NCI-H2171 (cell line): ENCODE data around the gene DLG2.
"Not testable (repeated sequence)": the region's sequence is repeated elsewhere in the genome, so short reads cannot be mapped to it uniquely, and the experiment has no call there.

Experiments used
- DNase-seq: peaks from one replicate; lab custom pipeline; 2025; lab: John Stamatoyannopoulos, UW

The DLG2 gene

GRCh38 chr11:84836371-84836770 is 790.8 kb downstream of the DLG2 start:
- DNase-seq: no peak

GRCh38 chr11:84833488-84834088 is 793.6 kb downstream of the DLG2 start:
- DNase-seq: no peak

GRCh38 chr11:84830372-84830771 is 796.8 kb downstream of the DLG2 start:
- no peak for DNase-seq

GRCh38 chr11:84829162-84829561 is 798.0 kb downstream of the DLG2 start:
- no peak for DNase-seq

GRCh38 chr11:84828616-84829015 is 798.5 kb downstream of the DLG2 start:
- DNase-seq: no peak

- DNase-seq: no peak
These were observed 802.0 kb downstream of the DLG2 start for GRCh38 chr11:84825106-84825660.

- DNase-seq: no peak
These were observed 802.5 kb downstream of the DLG2 start for GRCh38 chr11:84824624-84825023.

GRCh38 chr11:84819537-84819936 is 807.6 kb downstream of the DLG2 start:
- no peak for DNase-seq

- DNase-seq: no peak
These were observed 808.0 kb downstream of the DLG2 start for GRCh38 chr11:84819128-84819527.

- DNase-seq: no peak
These were observed 809.1 kb downstream of the DLG2 start for GRCh38 chr11:84817998-84818397.

- DNase-seq: no peak
These were observed 814.6 kb downstream of the DLG2 start for GRCh38 chr11:84812471-84812969.

- no peak for DNase-seq
These were observed 820.8 kb downstream of the DLG2 start for GRCh38 chr11:84806354-84806753.

- DNase-seq: no peak
These were observed 823.1 kb downstream of the DLG2 start for GRCh38 chr11:84804041-84804440.

GRCh38 chr11:84800755-84801346 is 826.3 kb downstream of the DLG2 start:
- DNase-seq: no peak

- DNase-seq: no peak
These were observed 828.0 kb downstream of the DLG2 start for GRCh38 chr11:84799112-84799511.

- DNase-seq: no peak
These were observed 831.4 kb downstream of the DLG2 start for GRCh38 chr11:84795698-84796097.

GRCh38 chr11:84794663-84795443 is 832.3 kb downstream of the DLG2 start:
- DNase-seq: no peak

GRCh38 chr11:84793318-84793717 is 833.8 kb downstream of the DLG2 start:
- no peak for DNase-seq

- DNase-seq: no peak
These were observed 836.2 kb downstream of the DLG2 start for GRCh38 chr11:84790849-84791427.

- no peak for DNase-seq
These were observed 838.9 kb downstream of the DLG2 start for GRCh38 chr11:84788220-84788619.

- DNase-seq: not testable (repeated sequence)
These were observed 843.0 kb downstream of the DLG2 start for GRCh38 chr11:84784158-84784557.

GRCh38 chr11:84780689-84781293 is 846.4 kb downstream of the DLG2 start:
- no peak for DNase-seq
